ENCODE measurements around the gene KCTD1. TPM values are rescaled to one million over a fixed set of nuclear protein-coding genes. Genes with fewer than 3 reads are reported as not detected.

KCTD1 gene
- total and polyA plus RNA-seq, 8 donors, result 7.1 to 118 (median 12.9) TPM

- peaks cover 0 to 10% (median 4%) of the 10 kb centered on the region in 4 donors for H3K4me1 ChIP-seq
- WGBS, 5 donors, result 94 to 98% (median 97%) methylated on average over 4 of the region's 4 CpGs
- no peak overlapping the region for H3K4me3 ChIP-seq
- TF ChIP-seq POLR2A (IDR thresholded peaks at IDR 0.05) (no peak), POLR2AphosphoS5 (IDR thresholded peaks at IDR 0.05) (no peak), CTCF (IDR thresholded peaks at IDR 0.05) (no peak), EP300 (IDR thresholded peaks at IDR 0.05) (no peak)
- no peaks in the 10 kb centered on the region for H3K9me3 ChIP-seq
- intact Hi-C loops (cut with DNase I; ENCODE audit: low total_unique reads), result no loop called here
- DNase-seq, result no peak
- H3K27me3 ChIP-seq, result no peaks in the 10 kb centered on the region
- no peaks in the 10 kb centered on the region for H3K36me3 ChIP-seq
- no peak overlapping the region for H3K27ac ChIP-seq
Observed at GRCh38 chr18:26519114-26519513, 29.2 kb downstream of the KCTD1 start.

DNA sequence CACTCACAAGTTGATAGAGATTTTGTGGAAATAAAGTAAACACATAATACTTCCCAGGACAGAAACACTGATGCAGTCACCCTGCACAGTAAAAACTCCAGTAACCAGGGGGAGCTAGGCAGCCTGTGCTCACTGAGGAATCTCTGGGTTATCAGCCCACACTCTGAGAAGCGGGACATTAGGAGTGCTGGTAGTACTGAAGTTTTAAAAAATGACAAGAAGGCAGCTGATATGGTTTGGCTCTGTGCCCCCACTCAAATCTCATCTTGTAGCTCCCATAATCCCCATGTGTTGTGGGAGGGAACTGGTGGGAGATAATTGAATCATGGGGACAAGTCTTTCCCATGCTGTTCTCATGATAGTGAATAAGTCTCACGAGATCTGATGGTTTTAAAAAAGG is 31.4 kb downstream of the KCTD1 start:
- H3K4me1 ChIP-seq, result peaks cover 0 to 13% (median 6%) of the 10 kb centered on the region in 4 donors
- no peaks in the 10 kb centered on the region for H3K27me3 ChIP-seq
- no peak for DNase-seq
- no peaks in the 10 kb centered on the region for H3K36me3 ChIP-seq
- no peaks in the 10 kb centered on the region for H3K9me3 ChIP-seq
- no peak for TF ChIP-seq CTCF (IDR thresholded peaks at IDR 0.05)
- H3K27ac ChIP-seq, result no peak overlapping the region
- H3K4me3 ChIP-seq, result no peak overlapping the region
- intact Hi-C loops (cut with DNase I; ENCODE audit: low total_unique reads), result no loop called here
- WGBS, 5 donors, result 72 to 84% (median 77%) methylated on average over 2 of the region's 2 CpGs

DNA sequence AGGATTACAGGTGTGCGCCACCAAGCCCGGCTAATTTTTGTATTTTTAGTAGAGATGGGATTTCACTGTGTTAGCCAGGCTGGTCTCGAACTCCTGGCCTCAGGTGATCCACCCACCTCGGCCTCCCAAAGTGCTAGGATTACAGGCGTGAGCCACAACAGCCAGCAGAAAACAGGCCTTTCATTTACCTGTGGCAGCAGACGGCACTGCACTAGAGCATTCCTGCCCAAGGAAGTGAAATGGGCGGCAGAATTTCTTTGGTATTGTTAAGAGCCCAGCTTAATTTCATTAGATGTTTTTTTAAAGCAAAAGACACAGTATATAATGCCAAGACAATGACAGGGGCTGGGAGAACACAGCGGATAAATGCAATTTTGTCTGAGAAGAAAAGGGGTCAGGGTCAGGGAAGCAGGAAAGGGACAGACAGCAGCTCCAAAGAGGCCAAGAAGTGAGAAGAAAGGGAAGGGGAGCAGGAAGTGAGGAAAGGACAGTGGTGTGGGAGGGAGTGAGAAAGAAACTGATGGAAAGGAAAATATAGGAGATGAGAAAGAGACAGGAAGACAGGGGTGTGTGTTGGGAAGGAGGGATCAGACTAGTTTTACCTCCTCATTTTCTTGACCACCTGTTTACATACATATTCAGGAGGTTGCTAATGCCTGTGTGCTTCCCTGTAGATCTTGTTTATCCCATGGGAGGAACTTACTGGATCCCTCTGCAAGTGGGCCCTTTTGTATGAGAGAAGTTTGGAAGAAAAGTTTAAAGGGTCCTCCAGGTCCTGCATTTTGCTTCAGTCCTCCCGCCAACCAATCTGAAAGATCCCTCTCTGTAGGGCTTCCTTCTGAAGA is 32.5 kb downstream of the KCTD1 start:
- intact Hi-C loops (cut with DNase I; ENCODE audit: low total_unique reads), result no loop called here

More for the DNA sequence above, 32.5 kb downstream of the KCTD1 start:
- peaks cover 0 to 24% (median 16%) of the 10 kb centered on the region in 4 donors for H3K4me1 ChIP-seq
- no peak for DNase-seq
- no peak for TF ChIP-seq CTCF (IDR thresholded peaks at IDR 0.05)
- no peak for TF ChIP-seq EP300 (IDR thresholded peaks at IDR 0.05)
- no peak for TF ChIP-seq POLR2AphosphoS5 (IDR thresholded peaks at IDR 0.05)
- TF ChIP-seq POLR2A (IDR thresholded peaks at IDR 0.05), result no peak
- no peaks in the 10 kb centered on the region for H3K27me3 ChIP-seq
- no peak overlapping the region for H3K4me3 ChIP-seq
- no peaks in the 10 kb centered on the region for H3K36me3 ChIP-seq
- H3K27ac ChIP-seq, result no peak overlapping the region
- 93 to 97% (median 94%) methylated on average over 9 of the region's 9 CpGs for WGBS, 5 donors
- H3K9me3 ChIP-seq, result no peaks in the 10 kb centered on the region

All from stomach (tissue), 9 donors.